K562 (cell line): Measurements from ENCODE around the gene KRT36. TPM values are rescaled to one million over a fixed set of nuclear protein-coding genes. Genes with fewer than 3 reads are reported as not detected.

Source experiments
- ATAC-seq: fragments of 200-7000 bp; cut with Tn5 transposase; 3 replicates; pipeline ENCODE4 v1.9.1; 2020; ENCODE audit warnings: moderate library complexity
- BruUV-seq: library from RNA; stranded (reverse); fragments of 400-500 nt; replicated peaks from 2 replicates; lab custom pipeline; 2021; lab: Mats Ljungman, UMichigan
- CTCF ChIA-PET: fragments of 300-600 bp; formaldehyde crosslinking; extraction: SDS; loops from one replicate; lab custom pipeline; 2021; ENCODE audit warnings: low intra/inter-chr PET ratio; lab: Yijun Ruan, JAX
- POLR2A ChIA-PET: fragments of 300-600, 350-650 bp; sonication (Branson Sonifier 250); formaldehyde crosslinking; extraction: SDS; loops from one replicate; lab custom pipeline; 2021; ENCODE audit warnings: antibody characterized with exemption, inconsistent platforms; lab: Yijun Ruan, JAX
- DNase-seq, 4 experiments: peaks; one replicate each; pipeline versions ENCODE4 v3.0.0 to v3.0.0-alpha.2; 2011 to 2018; ENCODE audit warnings: low spot score in 3 of 4, mixed read lengths in 3 of 4; ENCODE audit errors: extremely low read depth in 1 of 4
- FAIRE-seq: peaks from 2 replicates; lab custom pipeline; 2011; peaks lifted over from hg19 to GRCh38; lab: Jason Lieb, UNC
- H2AFZ ChIP-seq: 2 replicates; pipeline ENCODE4 v1.6.0; 2011; ENCODE audit warnings: low read depth, low read length, control low read depth, inconsistent platforms
- H3K27ac ChIP-seq: fragments of 200-600 bp; 3 replicates; pipeline ENCODE4 v1.8.0; 2011; ENCODE audit warnings: low read depth, mild to moderate bottlenecking, control low read depth, inconsistent platforms, low read length, moderate library complexity, mixed read lengths; ENCODE audit errors: extremely low read depth
- H3K27me3 ChIP-seq, 2 experiments: fragments of 300-600 bp in 1 of 2; 2 replicates in 1 of 2; 3 replicates in 1 of 2; pipeline versions ENCODE4 v1.6.0 to v1.8.0; 2011; ENCODE audit warnings: inconsistent platforms in 2 of 2, low read length in 2 of 2, mild to moderate bottlenecking in 1 of 2, mixed read lengths in 1 of 2, moderate library complexity in 1 of 2; ENCODE audit not compliant: control insufficient read depth in 2 of 2, insufficient read depth in 2 of 2
- H3K36me3 ChIP-seq: fragments of 300-600 bp; 3 replicates; pipeline ENCODE4 v1.8.0; 2011; ENCODE audit warnings: mild to moderate bottlenecking, low read length, inconsistent platforms; ENCODE audit not compliant: control insufficient read depth, insufficient read depth
- H3K4me1 ChIP-seq, 2 experiments: fragments of 200-600 bp in 1 of 2; replicated peaks in 1 of 2; 2 replicates in 1 of 2; 3 replicates in 1 of 2; pipeline versions ENCODE4 v1.5.1 to v1.8.0; 2011; ENCODE audit warnings: inconsistent platforms in 2 of 2, low read length in 2 of 2, mild to moderate bottlenecking in 1 of 2, mixed read lengths in 1 of 2, moderate library complexity in 1 of 2; ENCODE audit not compliant: control insufficient read depth in 2 of 2, insufficient read depth in 2 of 2
- H3K4me2 ChIP-seq: 2 replicates; pipeline ENCODE4 v1.6.1; 2011; ENCODE audit warnings: low read length, control low read depth, inconsistent platforms, mixed read lengths; ENCODE audit not compliant: insufficient read depth
- H3K4me3 ChIP-seq: fragments of 200-600 bp; sonication (generic), shearing (Covaris generic); 2 replicates; pipeline ENCODE4 v1.5.1; 2016; ENCODE audit warnings: control low read depth, inconsistent platforms
- H3K79me2 ChIP-seq: fragments of 200-600 bp; 3 replicates; pipeline ENCODE4 v1.8.0; 2011; ENCODE audit warnings: low read length, inconsistent platforms; ENCODE audit not compliant: control insufficient read depth, insufficient read depth
- H3K9ac ChIP-seq, 2 experiments: 2 replicates each; pipeline versions ENCODE4 v1.6.0 to v1.6.1; 2011; ENCODE audit warnings: low read depth in 2 of 2, low read length in 2 of 2, control low read depth in 1 of 2, inconsistent platforms in 1 of 2, mild to moderate bottlenecking in 1 of 2, mixed read lengths in 1 of 2; ENCODE audit not compliant: insufficient read depth in 1 of 2
- H3K9me1 ChIP-seq: one replicate; pipeline ENCODE4 v1.6.0; 2011; ENCODE audit warnings: inconsistent platforms, mild to moderate bottlenecking, low read length, moderate library complexity; ENCODE audit not compliant: control insufficient read depth, insufficient read depth
- H3K9me3 ChIP-seq: replicated peaks from 2 replicates; pipeline ENCODE4 v1.5.1; 2011; ENCODE audit warnings: low read depth, low read length, inconsistent platforms; ENCODE audit not compliant: control insufficient read depth, insufficient read depth
- H4K20me1 ChIP-seq: replicated peaks from 2 replicates; pipeline ENCODE4 v1.6.1; 2011; ENCODE audit warnings: low read length, inconsistent platforms, mixed read lengths; ENCODE audit not compliant: control insufficient read depth, insufficient read depth
- BMI1 ChIP-seq: fragments of 150-350 bp; IDR thresholded peaks from 2 replicates; pipeline ENCODE4 v1.6.1; 2014; ENCODE audit warnings: low read length
- FOXA3 ChIP-seq, 2 experiments: fragments of 450-650 bp in 1 of 2; sonication (generic) in 1 of 2; formaldehyde crosslinking; IDR thresholded peaks in 1 of 2; conservative IDR thresholded peaks in 1 of 2; 2 replicates each; pipeline versions ENCODE4 v1.4.0 to v1.8.0; 2020 to 2022; ENCODE audit warnings: mild to moderate bottlenecking in 2 of 2, missing genetic modification reagents in 1 of 2
- GABPA ChIP-seq: fragments of 200-800 bp; sonication (Bioruptor generic); conservative IDR thresholded peaks from 2 replicates; pipeline ENCODE4 v1.6.1; 2016; ENCODE audit warnings: low read depth, missing genetic modification characterization, missing compliant biosample characterization
- HDAC2 ChIP-seq: fragments of 450-650 bp; IDR thresholded peaks from 2 replicates; pipeline ENCODE4 v1.6.1; 2016; ENCODE audit warnings: mild to moderate bottlenecking
- ILF3 ChIP-seq: fragments of 450-650 bp; IDR thresholded peaks from 2 replicates; pipeline ENCODE4 v1.6.1; 2018; ENCODE audit warnings: antibody characterized with exemption, mild to moderate bottlenecking, moderate library complexity, borderline replicate concordance
- ILK ChIP-seq: fragments of 450-650 bp; IDR thresholded peaks from 2 replicates; pipeline ENCODE4 v1.6.1; 2016; ENCODE audit warnings: missing genetic modification characterization, low read depth, mild to moderate bottlenecking, missing compliant biosample characterization, moderate library complexity, borderline replicate concordance
- JUND ChIP-seq, 2 experiments: IDR thresholded peaks; 2 replicates in 1 of 2; 3 replicates in 1 of 2; pipeline ENCODE4 v1.6.1; 2011; ENCODE audit warnings: borderline replicate concordance in 2 of 2, low read depth in 2 of 2, low read length in 2 of 2, improper control_type of control experiment in 1 of 2, missing biosample characterization in 1 of 2, missing genetic modification characterization in 1 of 2, missing genetic modification reagents in 1 of 2
- LCOR ChIP-seq: sonication (generic); formaldehyde crosslinking; IDR thresholded peaks from 2 replicates; pipeline ENCODE4 v1.8.0; 2022; ENCODE audit warnings: mild to moderate bottlenecking, missing genetic modification reagents
- RB1 ChIP-seq: fragments of 450-650 bp; IDR thresholded peaks from 2 replicates; pipeline ENCODE4 v1.6.1; 2017; ENCODE audit warnings: low read depth, mild to moderate bottlenecking
- SMARCA4 ChIP-seq: fragments of 450-650 bp; IDR thresholded peaks from 2 replicates; pipeline ENCODE4 v1.6.1; 2016
- SP2 ChIP-seq: IDR thresholded peaks from 2 replicates; pipeline ENCODE4 v1.6.1; 2011; ENCODE audit warnings: mild to moderate bottlenecking, low read depth, low read length, moderate library complexity; ENCODE audit not compliant: poor library complexity, severe bottlenecking; ENCODE audit errors: extremely low read depth
- SRSF7 ChIP-seq: fragments of 200-400 bp; formaldehyde crosslinking; optimal IDR thresholded peaks from 2 replicates; pipeline ENCODE3; 2017; ENCODE audit warnings: mild to moderate bottlenecking, low read depth, low read length
- ZBTB26 ChIP-seq: fragments of 450-650 bp; formaldehyde crosslinking; IDR thresholded peaks from 2 replicates; pipeline ENCODE4 v1.4.0; 2022; ENCODE audit warnings: missing genetic modification characterization
- ZNF217 ChIP-seq: sonication (generic); formaldehyde crosslinking; IDR thresholded peaks from 2 replicates; pipeline ENCODE4 v1.8.0; 2022; ENCODE audit warnings: mild to moderate bottlenecking, missing genetic modification reagents
- WGBS: fragments of 100-300 bp; shearing (Covaris generic); methylation state at CpG from one replicate; pipeline ENCODE4 v1.1.6; 2016; ENCODE audit warnings: low coverage, mixed read lengths; ENCODE audit not compliant: insufficient coverage; ENCODE audit errors: missing lambda C conversion rate; 5-methylcytosine and 5-hydroxymethylcytosine counted together
- in situ Hi-C: fragments of 300-500 bp; cut with MboI; formaldehyde crosslinking; loops from 4 replicates; pipeline ENCODE4 v1.15.0; 2018; ENCODE audit warnings: inconsistent platforms, mixed read lengths
- intact Hi-C: fragments of 100-400 bp; cut with micrococcal nuclease; formaldehyde crosslinking; loops from 2 replicates; pipeline ENCODE4 v1.14.2; 2022
- polyA plus RNA-seq, 8 experiments: library from polyadenylated mRNA; depleted of rRNA in 4 of 8; stranded (reverse) in 5 of 8; unstranded in 3 of 8; fragments of >200 nt; fragmentation: Nextera tagmentation in 2 of 8; fragmentation: Illumina TruSeq in 1 of 8; extraction: Ambion mirVana in 2 of 8; extraction: Trizol in 1 of 8; gene quantifications; 2 replicates each; pipeline versions ENCODE4 v1.2.1 to v1.2.3, GENCODE V29; 2011 to 2014; ENCODE audit warnings: inconsistent platforms in 1 of 8, missing spikeins in 1 of 8
- total RNA-seq, 7 experiments: library from RNA; depleted of rRNA in 6 of 7; stranded (reverse); fragments of >200 nt in 6 of 7; fragmentation: Illumina TruSeq in 2 of 7; extraction: Trizol in 2 of 7; gene quantifications; 2 replicates each; pipeline versions ENCODE4 v1.2.1 to v1.2.3, GENCODE V29; 2011 to 2021; ENCODE audit warnings: low replicate concordance in 1 of 7
- TF ChIP-seq, protein P1 (sequence below): fragments of 200-400 bp; formaldehyde crosslinking; IDR thresholded peaks from 2 replicates; pipeline ENCODE4 v1.6.1; 2017; ENCODE audit warnings: mild to moderate bottlenecking, low read depth, low read length, moderate library complexity
- TF ChIP-seq, protein P2 (sequence below): fragments of 250-450 bp; sonication (Bioruptor Pico); IDR thresholded peaks from 2 replicates; pipeline ENCODE4 v1.9.0; 2021; ENCODE audit warnings: mild to moderate bottlenecking

Gene KRT36
- total and polyA plus RNA-seq, 9 of the 15 experiments (the other 6 are each of a cell fraction or from before 2014, with no cell fraction given), result 0.04 TPM; not detected in 8

GRCh38 chr17:41498276-41498675 lies 8.6 kb upstream of the KRT36 start (continued):
- TF ChIP-seq FOXA3 (CRISPR knock-in tag; conservative IDR thresholded peaks at IDR 0.05 in 1 of 2, IDR thresholded peaks at IDR 0.05 in 1 of 2) (peak in 1 of 2 experiments; percentile 66; a peak in 2 of 4 replicates), LCOR (CRISPR knock-in tag) (no peak)
- TF ChIP-seq, protein P1, sequence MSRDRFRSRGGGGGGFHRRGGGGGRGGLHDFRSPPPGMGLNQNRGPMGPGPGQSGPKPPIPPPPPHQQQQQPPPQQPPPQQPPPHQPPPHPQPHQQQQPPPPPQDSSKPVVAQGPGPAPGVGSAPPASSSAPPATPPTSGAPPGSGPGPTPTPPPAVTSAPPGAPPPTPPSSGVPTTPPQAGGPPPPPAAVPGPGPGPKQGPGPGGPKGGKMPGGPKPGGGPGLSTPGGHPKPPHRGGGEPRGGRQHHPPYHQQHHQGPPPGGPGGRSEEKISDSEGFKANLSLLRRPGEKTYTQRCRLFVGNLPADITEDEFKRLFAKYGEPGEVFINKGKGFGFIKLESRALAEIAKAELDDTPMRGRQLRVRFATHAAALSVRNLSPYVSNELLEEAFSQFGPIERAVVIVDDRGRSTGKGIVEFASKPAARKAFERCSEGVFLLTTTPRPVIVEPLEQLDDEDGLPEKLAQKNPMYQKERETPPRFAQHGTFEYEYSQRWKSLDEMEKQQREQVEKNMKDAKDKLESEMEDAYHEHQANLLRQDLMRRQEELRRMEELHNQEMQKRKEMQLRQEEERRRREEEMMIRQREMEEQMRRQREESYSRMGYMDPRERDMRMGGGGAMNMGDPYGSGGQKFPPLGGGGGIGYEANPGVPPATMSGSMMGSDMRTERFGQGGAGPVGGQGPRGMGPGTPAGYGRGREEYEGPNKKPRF, result no peak
- TF ChIP-seq, all 486 proteins: peak for 6

GRCh38 chr17:41496803-41497484 lies 7.2 kb upstream of the KRT36 start:
- peak; percentile 88 to 91 (median 90) for DNase-seq
- no peak overlapping the region for H3K4me3 ChIP-seq
- no peaks in the 10 kb centered on the region for H4K20me1 ChIP-seq
- POLR2A ChIA-PET, result interaction anchor here (1.4 kb wide), 1 partner anchor 8 kb away, joined by 6 read pairs; no protein-coding TSS in a partner anchor
- no peaks in the 10 kb centered on the region for H3K36me3 ChIP-seq
- H3K79me2 ChIP-seq, result no peaks in the 10 kb centered on the region
- BruUV-seq, result no TSS peak
- peak; percentile 92 for ATAC-seq
- no peaks in the 10 kb centered on the region for H3K9me1 ChIP-seq
- H3K27ac ChIP-seq, result no peak overlapping the region
- H3K9ac ChIP-seq, result peak overlapping the region in 1 of 2 experiments; percentile 85; a peak in 2 of 4 replicates
- H3K9me3 ChIP-seq, result no peaks in the 10 kb centered on the region
- peak overlapping the region; percentile 87 for H2AFZ ChIP-seq
- in situ Hi-C loops (no loop called here), intact Hi-C loops (loop anchor here (10.0 kb wide), 1 partner anchor 592 kb away; no protein-coding TSS in a partner anchor)
- WGBS, result 35% methylated on average over 11 of the region's 12 CpGs
- no peaks in the 10 kb centered on the region for H3K27me3 ChIP-seq
- peak; percentile 78 for FAIRE-seq
- H3K4me2 ChIP-seq, result peak overlapping the region; percentile 60; the same call in 1 of the 2 replicates
- peaks cover 48 to 53% of the 10 kb centered on the region in 2 experiments for H3K4me1 ChIP-seq
- CTCF ChIA-PET, result interaction anchor here (0.7 to 0.9 kb wide), 2 partner anchors 11 to 587 kb away, joined by 3 to 6 read pairs; no protein-coding TSS in a partner anchor
- TF ChIP-seq SMARCA4 (0 out of 2 replicates have a peak, but pooled peaks have one; percentile 19), GABPA (tag) (0 out of 2 replicates have a peak, but pooled peaks have one; percentile 33), JUND (IDR thresholded peaks at IDR 0.05; ENCODE audit: borderline replicate concordance, low read depth, low read length) (peak; percentile 50; the same call in 1 of the 2 replicates), JUND (tag; IDR thresholded peaks at IDR 0.05; ENCODE audit: borderline replicate concordance, low read depth, low read length) (no peak; the same call in 2 of the 3 replicates), ILK (tag) (no peak), BMI1 (no peak), RB1 (peak; percentile 59), ZBTB26 (CRISPR knock-in tag) (no peak), HDAC2 (peak; percentile 93), ILF3 (no peak), SRSF7 (no peak), SP2 (no peak), ZNF217 (CRISPR knock-in tag) (no peak)
- TF ChIP-seq, protein P2, sequence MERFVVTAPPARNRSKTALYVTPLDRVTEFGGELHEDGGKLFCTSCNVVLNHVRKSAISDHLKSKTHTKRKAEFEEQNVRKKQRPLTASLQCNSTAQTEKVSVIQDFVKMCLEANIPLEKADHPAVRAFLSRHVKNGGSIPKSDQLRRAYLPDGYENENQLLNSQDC (CRISPR knock-in tag), result no peak
